ENCODE measurements around the gene LEF1.

DNA sequence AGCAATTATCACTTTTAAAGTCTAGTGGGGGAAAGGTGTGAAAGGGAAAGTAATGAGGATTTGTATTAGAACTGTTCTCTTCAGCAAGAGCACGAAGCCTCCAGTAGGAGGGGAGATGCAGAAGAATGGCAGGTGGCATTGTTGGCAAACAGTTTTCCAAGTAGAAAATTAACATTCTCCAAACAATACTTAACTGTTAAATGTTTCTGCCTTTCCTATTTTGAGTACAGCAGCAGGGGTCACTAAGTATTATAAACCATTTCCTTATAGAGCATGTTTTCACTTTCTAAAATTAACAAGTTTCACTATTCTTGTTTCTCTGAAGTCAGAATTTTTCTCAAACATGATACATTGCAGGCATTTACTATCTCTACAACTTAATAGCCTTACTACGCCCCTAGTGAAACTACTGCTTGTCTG lies 58.7 kb downstream of the LEF1 start:
- TF ChIP-seq POLR2A (IDR thresholded peaks at IDR 0.05; ENCODE audit: low read length) (no peak), GATA1 (IDR thresholded peaks at IDR 0.05; ENCODE audit: low read depth, low read length) (no peak)
